Pancreas (tissue), 10 donors: Measurements from ENCODE around the gene DUS1L. TPM values are rescaled to one million over a fixed set of nuclear protein-coding genes. Genes with fewer than 3 reads are reported as not detected.
"Not testable (repeated sequence)": the region's sequence is repeated elsewhere in the genome, so short reads cannot be mapped to it uniquely, and the experiment has no call there.

Experiments used
- ATAC-seq, 4 donors: fragments of 200-7000 bp; cut with Tn5 transposase; one replicate each; pipeline versions ENCODE4 v1.8.0 to v1.9.1; 2020; ENCODE audit warnings: mild to moderate bottlenecking in 4 of 4, moderate library complexity in 4 of 4
- DNase-seq, 6 donors: peaks; one replicate each; pipeline ENCODE4 v3.0.0-alpha.2; 2020
- FAIRE-seq: peaks from 2 replicates; lab custom pipeline; 2012; peaks lifted over from hg19 to GRCh38; lab: Jason Lieb, UNC
- H3K27ac ChIP-seq, 4 donors: fragments of 200-600 bp; sonication (generic); 1 replicate in 3 of 4; 2 replicates in 1 of 4; pipeline versions ENCODE4 v1.5.0 to v1.8.0; 2020
- H3K27me3 ChIP-seq, 4 donors: fragments of 200-600 bp; one replicate each; pipeline ENCODE4 v1.8.0; 2021
- H3K36me3 ChIP-seq, 3 donors: fragments of 200-600 bp; sonication (generic) in 1 of 3; one replicate each; pipeline versions ENCODE4 v1.5.0 to v1.8.0; 2020 to 2021
- H3K4me1 ChIP-seq, 3 donors: fragments of 200-600 bp; one replicate each; pipeline ENCODE4 v1.8.0; 2021
- H3K4me3 ChIP-seq, 4 donors: fragments of 200-600 bp; sonication (generic) in 2 of 4; one replicate each; pipeline versions ENCODE4 v1.5.0 to v1.8.0; 2020 to 2021
- H3K9me3 ChIP-seq, 4 donors: fragments of 200-600 bp; one replicate each; pipeline ENCODE4 v1.8.0; 2021
- WGBS, 2 donors: extraction: QIAGEN DNeasy Blood & Tissue Kit; methylation state at CpG; one replicate each; pipeline ENCODE4 v1.1.7; 2013; 5-methylcytosine and 5-hydroxymethylcytosine counted together
- intact Hi-C, 3 donors: fragments of 100-400 bp; cut with DNase I; formaldehyde crosslinking; loops; one replicate each; pipeline versions ENCODE4 v1.11.1 to v1.14.2; 2022
- polyA plus RNA-seq, 2 donors: library from polyadenylated mRNA; stranded (reverse); fragments of 200-250 nt; gene quantifications; one replicate each; pipeline ENCODE4 v1.2.3, GENCODE V29; 2013
- total RNA-seq, 6 donors: library from RNA; stranded (reverse); fragmentation: NEBNext Ultra II Directional in 4 of 6; extraction: Animal tissue kit (Norgen Biotek cat#: 25700) in 4 of 6; gene quantifications; one replicate each; pipeline versions ENCODE4 v1.2.1 to v1.2.4, GENCODE V29; 2021 to 2023
- TF ChIP-seq, protein P1 (sequence below), 4 donors: fragments of 200-600 bp; sonication (generic) in 3 of 4; IDR thresholded peaks; one replicate each; pipeline versions ENCODE4 v1.5.0 to v1.8.0; 2021; ENCODE audit warnings: antibody characterized with exemption in 4 of 4
- donor health status: healthy with polysubstance abuse.
- donor health status: DM: no; HTN: no; CAD: no; lungs with moderate emphysema.
- donor health status: DM: no; HTN: no; CAD: no.
- donor health status: control.
- donor health status: control.
- donor health status: Bipolar disorder and iron deficiency.
- donor health status: DM: yes; HTN: yes; CAD: no.
- donor health status: DM: no; HTN: no; CAD: no.
- donor health status: DM: no; HTN: no; CAD: no.
- donor health status: DM: yes; HTN: yes; CAD: no.

The DUS1L gene
- total and polyA plus RNA-seq, 8 donors: 56.0 to 186 (median 72.8) TPM

DNA sequence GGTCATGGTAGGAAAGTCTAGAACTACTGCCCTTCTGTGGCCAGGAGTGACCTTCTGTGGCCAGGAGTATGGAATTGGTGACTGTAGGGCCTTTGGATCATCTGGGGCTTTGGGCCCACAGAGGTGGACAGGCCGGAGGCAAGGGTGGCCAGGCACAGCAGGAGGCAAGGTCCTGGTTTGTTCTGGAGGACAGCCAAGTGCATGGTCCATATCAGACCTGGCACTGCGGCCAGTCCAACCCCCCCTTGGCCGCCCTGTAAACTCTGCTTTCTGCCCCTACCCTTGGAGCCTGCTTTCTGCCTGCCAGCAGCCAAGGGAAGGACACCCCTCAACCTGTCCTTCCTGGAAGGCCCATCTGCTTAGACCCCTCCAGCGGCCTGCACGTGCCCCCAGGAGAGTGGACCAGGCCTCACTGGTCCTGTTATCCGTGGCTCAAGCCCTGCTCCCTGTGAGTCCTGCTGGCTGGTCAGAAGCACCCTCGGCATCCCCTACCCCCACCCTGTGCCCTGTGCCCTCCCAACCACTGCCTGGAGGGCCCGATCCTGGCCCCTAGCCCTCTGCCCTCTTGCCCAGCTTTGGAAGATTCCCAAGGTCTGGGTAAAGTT, 25.8 kb downstream of the DUS1L start:
- Histone ChIP-seq H3K36me3 (no peaks in the 10 kb centered on the region), H3K4me3 (no peak overlapping the region), H3K9me3 (no peaks in the 10 kb centered on the region), H3K4me1 (peaks cover 0 to 9% (median 0%) of the 10 kb centered on the region in 3 donors), H3K27ac (no peak overlapping the region), H3K27me3 (no peaks in the 10 kb centered on the region)
- 64 to 66% methylated on average over 8 of the region's 8 CpGs for WGBS, 2 donors
- intact Hi-C loops: no loop called here
- ATAC-seq: no peak
- TF ChIP-seq, protein P1, sequence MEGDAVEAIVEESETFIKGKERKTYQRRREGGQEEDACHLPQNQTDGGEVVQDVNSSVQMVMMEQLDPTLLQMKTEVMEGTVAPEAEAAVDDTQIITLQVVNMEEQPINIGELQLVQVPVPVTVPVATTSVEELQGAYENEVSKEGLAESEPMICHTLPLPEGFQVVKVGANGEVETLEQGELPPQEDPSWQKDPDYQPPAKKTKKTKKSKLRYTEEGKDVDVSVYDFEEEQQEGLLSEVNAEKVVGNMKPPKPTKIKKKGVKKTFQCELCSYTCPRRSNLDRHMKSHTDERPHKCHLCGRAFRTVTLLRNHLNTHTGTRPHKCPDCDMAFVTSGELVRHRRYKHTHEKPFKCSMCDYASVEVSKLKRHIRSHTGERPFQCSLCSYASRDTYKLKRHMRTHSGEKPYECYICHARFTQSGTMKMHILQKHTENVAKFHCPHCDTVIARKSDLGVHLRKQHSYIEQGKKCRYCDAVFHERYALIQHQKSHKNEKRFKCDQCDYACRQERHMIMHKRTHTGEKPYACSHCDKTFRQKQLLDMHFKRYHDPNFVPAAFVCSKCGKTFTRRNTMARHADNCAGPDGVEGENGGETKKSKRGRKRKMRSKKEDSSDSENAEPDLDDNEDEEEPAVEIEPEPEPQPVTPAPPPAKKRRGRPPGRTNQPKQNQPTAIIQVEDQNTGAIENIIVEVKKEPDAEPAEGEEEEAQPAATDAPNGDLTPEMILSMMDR (IDR thresholded peaks at IDR 0.05): no peak
- no peak for FAIRE-seq
- DNase-seq: no peak

DNA sequence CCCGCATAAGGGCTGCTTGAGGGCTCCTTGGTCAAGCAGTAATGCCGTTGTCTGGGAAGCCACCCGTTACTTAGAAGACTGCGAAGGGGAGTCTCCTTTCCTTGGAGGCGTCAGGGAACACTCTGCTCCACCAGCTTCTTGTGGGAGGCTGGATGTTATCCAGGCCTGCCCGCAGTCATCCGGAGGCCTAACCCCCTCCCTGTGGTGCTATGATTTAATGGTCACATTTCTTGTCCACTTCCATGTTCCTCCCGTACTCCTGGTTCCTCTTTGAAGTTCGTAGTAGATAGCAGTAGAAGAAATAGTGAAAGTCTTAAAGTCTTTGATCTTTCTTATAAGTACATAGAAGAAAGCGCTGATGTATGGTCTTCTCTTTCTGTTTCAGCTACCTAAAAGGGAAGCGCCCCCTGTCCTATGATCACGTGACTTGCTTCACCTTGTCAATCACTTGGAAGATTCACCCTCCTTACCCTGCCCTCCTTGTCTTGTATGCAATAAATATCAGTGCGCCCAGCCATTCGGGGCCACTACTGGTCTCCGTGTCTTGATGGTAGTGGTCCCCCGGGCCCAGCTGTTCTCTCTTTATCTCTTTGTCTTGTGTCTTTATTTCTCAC, 26.7 kb downstream of the DUS1L start:
- H3K27ac ChIP-seq, FAIRE-seq, intact Hi-C loops, H3K36me3 ChIP-seq, H3K27me3 ChIP-seq, ATAC-seq, H3K4me3 ChIP-seq, H3K4me1 ChIP-seq, H3K9me3 ChIP-seq, DNase-seq: not testable (repeated sequence)
- WGBS, 2 donors: 90 to 93% methylated on average over 16 of the region's 16 CpGs

DNA sequence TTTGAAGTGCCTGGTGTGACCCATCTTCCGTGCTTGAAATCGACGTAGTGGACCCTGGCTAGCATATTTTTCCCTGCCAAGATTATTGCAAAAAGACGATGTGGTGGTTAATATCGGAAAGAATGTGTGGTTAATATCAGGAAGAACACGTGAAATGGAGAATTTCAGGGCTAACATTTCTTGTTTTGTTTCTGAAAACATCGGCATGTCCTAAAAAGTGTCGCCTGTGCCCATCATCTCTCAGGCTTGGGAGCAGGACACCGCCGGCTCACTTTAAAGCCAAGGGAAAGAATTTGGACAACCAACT, 27.8 kb downstream of the DUS1L start:
- no peaks in the 10 kb centered on the region for H3K9me3 ChIP-seq
- H3K4me1 ChIP-seq: peaks cover 0 to 9% (median 0%) of the 10 kb centered on the region in 3 donors
- intact Hi-C loops: no loop called here
- 1 to 3% methylated on average over 10 of the region's 10 CpGs for WGBS, 2 donors
- peak overlapping the region; percentile 90 to 99 (median 98) for H3K27ac ChIP-seq
- FAIRE-seq (no peak), DNase-seq (no peak), ATAC-seq (no peak)
- peak overlapping the region in 2 of 4 donors; percentile 73 to 75 for H3K4me3 ChIP-seq
- no peaks in the 10 kb centered on the region for H3K27me3 ChIP-seq
- no peaks in the 10 kb centered on the region for H3K36me3 ChIP-seq
- TF ChIP-seq, protein P1 (IDR thresholded peaks at IDR 0.05): no peak

DNA sequence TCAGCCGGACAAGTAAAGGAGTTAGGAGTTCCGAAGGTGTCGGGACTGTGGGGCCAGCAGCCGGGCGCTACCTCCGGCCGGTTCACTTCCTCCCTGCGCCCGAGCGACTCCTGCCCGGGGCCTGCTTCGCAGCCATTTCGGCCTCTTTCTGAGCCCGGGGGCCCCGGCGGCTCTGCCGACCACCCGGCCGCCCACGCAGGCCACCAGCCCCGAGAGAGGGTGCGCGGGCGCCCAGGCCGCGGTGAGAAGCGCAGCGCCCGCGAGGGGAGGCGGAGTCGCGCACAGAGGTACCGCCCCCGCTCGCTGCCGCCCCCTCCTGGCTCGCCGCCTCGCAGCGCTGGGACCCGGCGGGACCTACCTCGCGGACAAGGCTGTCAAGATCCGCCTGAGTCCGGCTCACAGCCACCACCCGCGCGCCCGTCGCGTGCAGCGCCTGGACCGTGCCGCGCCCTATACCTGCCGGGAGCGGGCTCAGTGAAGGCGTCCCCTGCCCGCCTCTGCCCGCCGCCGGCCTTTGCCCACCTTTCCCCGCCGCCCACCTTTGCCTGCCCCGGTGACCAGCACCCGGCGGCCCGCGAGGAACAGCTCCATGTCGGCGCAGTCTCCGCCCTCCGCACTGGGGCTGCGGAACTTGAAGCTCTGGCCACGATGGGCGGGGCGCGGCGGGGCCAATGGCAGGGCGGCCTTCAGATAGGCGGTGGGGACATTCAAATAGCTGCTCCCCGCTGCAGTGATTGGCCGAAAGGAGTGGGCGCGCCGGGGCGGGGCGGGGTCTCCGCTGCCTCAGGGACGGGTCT, 28.3 kb downstream of the DUS1L start, which contains the start of gene DCXR:
Gene DCXR (minus strand): TSS at position 606 of the 797 bp plus-strand sequence. CDS start 15 bp downstream, at position 591.
- H3K9me3 ChIP-seq: no peaks in the 10 kb centered on the region
- peak within 1 kb of the TSS; percentile 62 to 75 (median 70) for H3K4me3 ChIP-seq
- TF ChIP-seq, protein P1 (IDR thresholded peaks at IDR 0.05): peak; percentile 76 to 83 (median 80)
- H3K36me3 ChIP-seq: no peaks in the 10 kb centered on the region
- ATAC-seq: peak; percentile 94 to 98 (median 95)
- 0 to 1% methylated on average over 68 to 92 of the region's 92 CpGs for WGBS, 2 donors
- peak within 1 kb of the TSS; percentile 90 to 99 (median 98) for H3K27ac ChIP-seq
- peak; percentile 96 to 99 (median 97) for DNase-seq
- H3K4me1 ChIP-seq: peaks cover 0 to 9% (median 1%) of the 10 kb centered on the region in 3 donors
- H3K27me3 ChIP-seq: no peaks in the 10 kb centered on the region
- intact Hi-C loops: no loop called here
- peak; percentile 26 for FAIRE-seq

DNA sequence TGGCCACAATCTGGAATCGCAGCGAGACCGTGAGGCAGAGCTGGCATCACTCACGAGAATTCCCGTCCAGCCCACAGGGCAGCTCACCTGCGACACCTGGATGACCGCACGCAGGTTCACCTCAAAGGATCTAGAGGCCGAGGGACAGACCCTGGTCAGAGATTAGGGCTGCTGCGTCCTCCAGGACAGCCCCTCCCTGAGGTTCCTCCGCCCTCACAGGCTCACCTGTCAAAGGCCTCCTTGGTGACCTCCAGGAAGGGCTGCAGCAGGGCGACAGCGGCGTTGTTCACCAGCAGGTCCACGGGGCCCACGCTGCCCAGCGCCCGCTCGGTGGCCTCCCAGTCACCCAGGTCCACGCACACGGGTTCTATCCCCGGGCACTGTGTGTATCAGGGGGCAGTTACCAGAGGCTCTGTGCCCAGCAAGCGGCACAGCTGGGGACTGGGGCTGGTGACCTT, 28.9 kb downstream of the DUS1L start:
- Histone ChIP-seq H3K27me3 (no peaks in the 10 kb centered on the region), H3K9me3 (no peaks in the 10 kb centered on the region), H3K27ac (peak overlapping the region; percentile 90 to 99 (median 98)), H3K4me1 (peaks cover 4 to 13% (median 5%) of the 10 kb centered on the region in 3 donors), H3K4me3 (peak overlapping the region; percentile 62 to 75 (median 70)), H3K36me3 (no peaks in the 10 kb centered on the region)
- FAIRE-seq: no peak
- WGBS, 2 donors: 10 to 17% methylated on average over 21 to 23 of the region's 23 CpGs
- TF ChIP-seq, protein P1 (IDR thresholded peaks at IDR 0.05): no peak
- peak in 2 of 4 donors; percentile 3 for ATAC-seq
- DNase-seq: no peak
- intact Hi-C loops: no loop called here
